ENCODE data around the gene NAP1L3.

DNA sequence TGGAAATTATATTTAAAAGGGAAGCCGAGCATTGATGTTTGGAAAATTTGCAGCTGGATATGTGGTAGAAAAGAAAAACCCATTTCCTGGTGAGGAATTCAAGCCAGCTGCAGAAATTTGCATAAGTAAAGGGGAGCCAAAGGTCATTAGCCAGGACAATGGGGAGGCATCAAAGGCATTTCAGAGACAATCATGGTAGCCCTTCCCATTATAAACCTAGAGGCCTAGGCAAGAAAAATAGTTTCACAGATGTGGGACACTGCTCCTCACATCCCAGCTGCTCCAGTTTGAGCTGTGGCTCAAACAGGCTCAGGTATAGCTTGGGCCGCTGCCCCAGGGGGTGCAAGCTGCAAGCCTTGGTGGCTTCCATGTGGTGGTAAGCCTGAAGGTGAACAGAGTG lies 35.8 kb downstream of the NAP1L3 start:
- TF ChIP-seq GATA2 (IDR thresholded peaks at IDR 0.05; ENCODE audit: low read depth, low read length) (no peak), GATA3 (IDR thresholded peaks at IDR 0.05; ENCODE audit: low read depth, low read length) (no peak)
